ENCODE data around the gene PRICKLE2.

GRCh38 chr3:64244011-64244942, 19.0 kb upstream of the PRICKLE2 start:
- TF ChIP-seq AFF4 (CRISPR knock-in tag; IDR thresholded peaks at IDR 0.05; ENCODE audit: borderline replicate concordance) (no peak), CREB1 (CRISPR knock-in tag; IDR thresholded peaks at IDR 0.05) (no peak), ZNF416 (CRISPR knock-in tag; IDR thresholded peaks at IDR 0.05) (no peak), TEAD4 (CRISPR knock-in tag; IDR thresholded peaks at IDR 0.05) (no peak), NR2C2 (CRISPR knock-in tag; IDR thresholded peaks at IDR 0.05) (no peak), ZNF263 (CRISPR knock-in tag; IDR thresholded peaks at IDR 0.05; ENCODE audit: low read depth) (no peak)
- TF ChIP-seq, protein P1, sequence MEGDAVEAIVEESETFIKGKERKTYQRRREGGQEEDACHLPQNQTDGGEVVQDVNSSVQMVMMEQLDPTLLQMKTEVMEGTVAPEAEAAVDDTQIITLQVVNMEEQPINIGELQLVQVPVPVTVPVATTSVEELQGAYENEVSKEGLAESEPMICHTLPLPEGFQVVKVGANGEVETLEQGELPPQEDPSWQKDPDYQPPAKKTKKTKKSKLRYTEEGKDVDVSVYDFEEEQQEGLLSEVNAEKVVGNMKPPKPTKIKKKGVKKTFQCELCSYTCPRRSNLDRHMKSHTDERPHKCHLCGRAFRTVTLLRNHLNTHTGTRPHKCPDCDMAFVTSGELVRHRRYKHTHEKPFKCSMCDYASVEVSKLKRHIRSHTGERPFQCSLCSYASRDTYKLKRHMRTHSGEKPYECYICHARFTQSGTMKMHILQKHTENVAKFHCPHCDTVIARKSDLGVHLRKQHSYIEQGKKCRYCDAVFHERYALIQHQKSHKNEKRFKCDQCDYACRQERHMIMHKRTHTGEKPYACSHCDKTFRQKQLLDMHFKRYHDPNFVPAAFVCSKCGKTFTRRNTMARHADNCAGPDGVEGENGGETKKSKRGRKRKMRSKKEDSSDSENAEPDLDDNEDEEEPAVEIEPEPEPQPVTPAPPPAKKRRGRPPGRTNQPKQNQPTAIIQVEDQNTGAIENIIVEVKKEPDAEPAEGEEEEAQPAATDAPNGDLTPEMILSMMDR (IDR thresholded peaks at IDR 0.05) = no peak
- TF ChIP-seq, protein P2, sequence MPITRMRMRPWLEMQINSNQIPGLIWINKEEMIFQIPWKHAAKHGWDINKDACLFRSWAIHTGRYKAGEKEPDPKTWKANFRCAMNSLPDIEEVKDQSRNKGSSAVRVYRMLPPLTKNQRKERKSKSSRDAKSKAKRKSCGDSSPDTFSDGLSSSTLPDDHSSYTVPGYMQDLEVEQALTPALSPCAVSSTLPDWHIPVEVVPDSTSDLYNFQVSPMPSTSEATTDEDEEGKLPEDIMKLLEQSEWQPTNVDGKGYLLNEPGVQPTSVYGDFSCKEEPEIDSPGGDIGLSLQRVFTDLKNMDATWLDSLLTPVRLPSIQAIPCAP (CRISPR knock-in tag; IDR thresholded peaks at IDR 0.05) = no peak
- TF ChIP-seq, protein P3, sequence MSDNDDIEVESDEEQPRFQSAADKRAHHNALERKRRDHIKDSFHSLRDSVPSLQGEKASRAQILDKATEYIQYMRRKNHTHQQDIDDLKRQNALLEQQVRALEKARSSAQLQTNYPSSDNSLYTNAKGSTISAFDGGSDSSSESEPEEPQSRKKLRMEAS (CRISPR knock-in tag; IDR thresholded peaks at IDR 0.05) = no peak
